Stomach (tissue), 9 donors: ENCODE measurements around the gene TINAGL1. TPM values are rescaled to one million over a fixed set of nuclear protein-coding genes. Genes with fewer than 3 reads are reported as not detected.

Source experiments
- DNase-seq, 2 donors: peaks; one replicate each; pipeline versions ENCODE4 v3.0.0 to v3.0.0-alpha.2; 2013 to 2019
- H3K27ac ChIP-seq, 5 donors: fragments of 200-600 bp in 4 of 5; sonication (generic) in 4 of 5; one replicate each; pipeline ENCODE4 v1.5.1; 2013 to 2019; ENCODE audit warnings: mild to moderate bottlenecking in 1 of 5, moderate library complexity in 1 of 5
- H3K27me3 ChIP-seq, 3 donors: fragments of 200-600 bp; sonication (generic); one replicate each; pipeline ENCODE4 v1.5.1; 2017 to 2019; ENCODE audit warnings: mixed run types in 1 of 3
- H3K36me3 ChIP-seq, 4 donors: fragments of 200-600 bp; sonication (generic); 1 replicate in 3 of 4; 2 replicates in 1 of 4; pipeline ENCODE4 v1.5.1; 2016 to 2019
- H3K4me1 ChIP-seq, 4 donors: fragments of 200-600 bp; sonication (generic); one replicate each; pipeline ENCODE4 v1.5.1; 2016 to 2019
- H3K4me3 ChIP-seq, 4 donors: fragments of 200-600 bp; sonication (generic) in 3 of 4; one replicate each; pipeline ENCODE4 v1.5.1; 2016 to 2019; ENCODE audit warnings: mild to moderate bottlenecking in 1 of 4
- H3K9me3 ChIP-seq, 4 donors: fragments of 200-600 bp; sonication (generic); one replicate each; pipeline ENCODE4 v1.5.1; 2016 to 2019
- CTCF ChIP-seq, 7 experiments: fragments of 450-650 bp in 4 of 7; fragments of 200-600 bp in 3 of 7; sonication (generic) in 3 of 7; IDR thresholded peaks; one replicate each; pipeline ENCODE4 v1.5.1; 2016 to 2019; ENCODE audit warnings: antibody characterized with exemption in 7 of 7, control low read depth in 2 of 7, mild to moderate bottlenecking in 1 of 7
- EP300 ChIP-seq: sonication (generic); formaldehyde crosslinking; IDR thresholded peaks from one replicate; pipeline ENCODE4 v1.6.1; 2017; ENCODE audit warnings: antibody characterized with exemption
- POLR2A ChIP-seq, 4 donors: fragments of 450-650 bp; IDR thresholded peaks; one replicate each; pipeline ENCODE4 v1.6.1; 2016; ENCODE audit warnings: antibody characterized with exemption in 4 of 4, control low read depth in 2 of 4, mild to moderate bottlenecking in 1 of 4, moderate library complexity in 1 of 4
- POLR2AphosphoS5 ChIP-seq, 3 donors: sonication (generic); formaldehyde crosslinking; IDR thresholded peaks; one replicate each; pipeline ENCODE4 v1.6.1; 2016; ENCODE audit warnings: antibody characterized with exemption in 3 of 3
- WGBS, 5 donors: extraction: QIAGEN DNeasy Blood & Tissue Kit in 3 of 5; methylation state at CpG; one replicate each; pipeline versions ENCODE4 v1.1.5 to v1.1.7; 2013 to 2018; 5-methylcytosine and 5-hydroxymethylcytosine counted together
- intact Hi-C: fragments of 100-400 bp; cut with DNase I; formaldehyde crosslinking; loops from one replicate; pipeline ENCODE4 v1.15.1; 2023; ENCODE audit warnings: low total_unique reads
- polyA plus RNA-seq, 3 donors: library from polyadenylated mRNA; stranded (reverse); fragments of 200-250 nt; gene quantifications; one replicate each; pipeline ENCODE4 v1.2.3, GENCODE V29; 2013
- total RNA-seq, 5 donors: library from RNA; depleted of rRNA; stranded (reverse); fragments of >200 nt; gene quantifications; one replicate each; pipeline versions ENCODE4 v1.1.0 to v1.2.3, GENCODE V29; 2014 to 2016
- donor health status: healthy with polysubstance abuse.
- donor health status: Bipolar disorder and iron deficiency.
- donor health status: healthy.

TINAGL1 gene
- total and polyA plus RNA-seq, 8 donors = 17.9 to 691 (median 124) TPM

DNA sequence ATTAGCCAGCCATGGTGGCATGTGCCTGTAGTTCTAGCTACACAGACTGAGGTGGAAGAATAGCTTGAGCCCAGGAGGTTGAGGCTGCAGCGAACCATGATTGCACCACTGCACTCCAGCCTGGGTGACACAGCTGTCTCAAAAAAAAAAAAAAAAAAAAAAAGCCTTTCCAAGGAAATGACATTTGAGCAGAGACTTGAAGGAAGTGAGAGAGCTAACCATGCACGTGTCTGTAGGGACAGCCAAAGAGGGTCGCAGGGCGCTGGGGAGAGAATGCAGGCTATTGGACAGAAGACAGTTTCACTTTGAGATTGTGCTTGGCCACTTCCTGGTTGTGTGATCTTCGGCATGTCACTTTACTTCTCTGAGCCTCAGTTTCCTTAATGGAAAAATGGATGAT lies 48.0 kb downstream of the TINAGL1 start:
- H3K27me3 ChIP-seq = peaks cover 0 to 7% (median 0%) of the 10 kb centered on the region in 3 donors
- peaks cover 11 to 23% (median 20%) of the 10 kb centered on the region in 4 donors for H3K36me3 ChIP-seq
- intact Hi-C loops = no loop called here
- peaks cover 24 to 38% (median 34%) of the 10 kb centered on the region in 4 donors for H3K4me1 ChIP-seq
- no peak overlapping the region for H3K4me3 ChIP-seq
- no peak overlapping the region for H3K27ac ChIP-seq
- no peaks in the 10 kb centered on the region for H3K9me3 ChIP-seq
- TF ChIP-seq POLR2A (IDR thresholded peaks at IDR 0.05) (no peak), CTCF (IDR thresholded peaks at IDR 0.05) (no peak), POLR2AphosphoS5 (IDR thresholded peaks at IDR 0.05) (no peak), EP300 (no peak)
- no peak for DNase-seq
- WGBS, 5 donors = 63 to 81% (median 76%) methylated on average over 5 of the region's 5 CpGs

GRCh38 chr1:31624731-31625514 lies 48.6 kb downstream of the TINAGL1 start:
- 91 to 96% (median 92%) methylated on average over 16 of the region's 16 CpGs for WGBS, 5 donors
- peaks cover 24 to 42% (median 34%) of the 10 kb centered on the region in 4 donors for H3K4me1 ChIP-seq
- peaks cover 15 to 29% (median 26%) of the 10 kb centered on the region in 4 donors for H3K36me3 ChIP-seq
- no peaks in the 10 kb centered on the region for H3K9me3 ChIP-seq
- DNase-seq = no peak
- peaks cover 0 to under 1% (median 0%) of the 10 kb centered on the region in 3 donors for H3K27me3 ChIP-seq
- intact Hi-C loops = no loop called here
- peak overlapping the region in 1 of 5 donors; percentile 87 for H3K27ac ChIP-seq
- no peak for TF ChIP-seq POLR2AphosphoS5 (IDR thresholded peaks at IDR 0.05)
- no peak for TF ChIP-seq POLR2A (IDR thresholded peaks at IDR 0.05)
- H3K4me3 ChIP-seq = no peak overlapping the region

DNA sequence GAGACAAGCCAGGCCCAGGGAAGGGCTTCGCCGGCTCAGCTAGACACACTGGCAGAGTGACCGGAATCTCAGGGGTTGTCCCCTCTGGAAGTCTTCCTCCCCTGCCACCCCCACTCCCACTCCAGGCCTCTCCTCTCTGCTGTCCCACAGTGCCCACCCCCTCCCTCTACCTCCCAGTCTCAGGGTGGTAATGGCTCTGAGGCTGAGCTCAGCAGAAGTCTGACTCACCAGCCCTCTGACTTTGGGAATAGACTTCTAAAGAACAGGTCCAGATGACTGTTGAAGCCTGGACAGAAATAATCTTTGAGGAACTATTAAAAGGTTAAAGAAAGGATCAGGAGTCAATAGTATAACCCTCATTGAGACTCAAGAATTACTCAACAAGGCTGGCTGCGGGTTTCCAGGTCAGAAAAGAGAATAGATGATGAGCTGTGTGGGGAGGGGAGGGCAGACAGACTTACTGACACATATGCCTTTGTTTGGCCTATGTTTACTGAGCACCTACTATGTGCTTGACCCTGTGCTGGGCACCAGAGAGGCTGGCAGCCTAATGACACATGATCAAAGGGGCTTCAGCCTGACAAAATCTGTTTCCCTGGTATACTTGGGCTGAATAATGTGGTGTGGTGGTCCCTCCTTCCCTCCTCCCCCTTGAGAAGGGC lies 49.4 kb downstream of the TINAGL1 start:
- no peak for DNase-seq
- Histone ChIP-seq H3K4me1 (peaks cover 24 to 42% (median 34%) of the 10 kb centered on the region in 4 donors), H3K9me3 (no peaks in the 10 kb centered on the region), H3K27me3 (no peaks in the 10 kb centered on the region), H3K4me3 (no peak overlapping the region), H3K27ac (peak overlapping the region in 3 of 5 donors; percentile 74 to 87 (median 82)), H3K36me3 (peaks cover 22 to 37% (median 34%) of the 10 kb centered on the region in 4 donors)
- 81 to 91% (median 89%) methylated on average over 4 of the region's 4 CpGs for WGBS, 5 donors
- intact Hi-C loops = no loop called here
- no peak for TF ChIP-seq EP300
- TF ChIP-seq POLR2AphosphoS5 (IDR thresholded peaks at IDR 0.05) = no peak
- TF ChIP-seq POLR2A (IDR thresholded peaks at IDR 0.05) = no peak
- no peak for TF ChIP-seq CTCF (IDR thresholded peaks at IDR 0.05)

GRCh38 chr1:31626223-31627207 lies 50.2 kb downstream of the TINAGL1 start:
- peak overlapping the region; percentile 74 to 87 (median 80) for H3K27ac ChIP-seq
- WGBS, 5 donors = 69 to 86% (median 83%) methylated on average over 22 to 23 of the region's 23 CpGs

More at GRCh38 chr1:31626223-31627207, 50.2 kb downstream of the TINAGL1 start:
- no peak for DNase-seq
- peaks cover 24 to 42% (median 34%) of the 10 kb centered on the region in 4 donors for H3K4me1 ChIP-seq
- intact Hi-C loops = no loop called here
- no peaks in the 10 kb centered on the region for H3K27me3 ChIP-seq
- TF ChIP-seq POLR2AphosphoS5 (IDR thresholded peaks at IDR 0.05) = no peak
- TF ChIP-seq POLR2A (IDR thresholded peaks at IDR 0.05) = no peak
- no peak for TF ChIP-seq EP300
- no peak for TF ChIP-seq CTCF (IDR thresholded peaks at IDR 0.05)
- H3K36me3 ChIP-seq = peaks cover 26 to 45% (median 42%) of the 10 kb centered on the region in 4 donors
- no peak overlapping the region for H3K4me3 ChIP-seq
- H3K9me3 ChIP-seq = no peaks in the 10 kb centered on the region
